Epithelial cell of proximal tubule (primary cell): Measurements from ENCODE around the gene SSBP2. TPM values are rescaled to one million over a fixed set of nuclear protein-coding genes. Genes with fewer than 3 reads are reported as not detected.

Source experiments
- DNase-seq: peaks from one replicate; pipeline ENCODE4 v3.0.0-alpha.2; 2011; ENCODE audit warnings: low read depth
- H3K4me3 ChIP-seq: 2 replicates; pipeline ENCODE4 v1.5.1; 2011; ENCODE audit warnings: low read depth, mild to moderate bottlenecking, low read length
- CTCF ChIP-seq: conservative IDR thresholded peaks from 2 replicates; pipeline ENCODE4 v1.5.1; 2012; ENCODE audit warnings: low read depth, mild to moderate bottlenecking, low read length
- total RNA-seq: library from RNA; depleted of rRNA; stranded (reverse); fragments of >200 nt; gene quantifications from 2 replicates; pipeline ENCODE4 v1.2.3, GENCODE V29; 2015

Gene SSBP2
- total RNA-seq, 1 donor from 2014 or later = 3.9 TPM

- no peak overlapping the region for H3K4me3 ChIP-seq
- no peak for DNase-seq
- TF ChIP-seq CTCF = no peak
These were observed 208.7 kb downstream of the SSBP2 start for GRCh38 chr5:81542242-81542641.

GRCh38 chr5:81537905-81538547, 212.9 kb downstream of the SSBP2 start:
- no peak overlapping the region for H3K4me3 ChIP-seq
- TF ChIP-seq CTCF = no peak
- DNase-seq = no peak

- no peak for DNase-seq
- no peak for TF ChIP-seq CTCF
- H3K4me3 ChIP-seq = no peak overlapping the region
These were observed 216.5 kb downstream of the SSBP2 start for GRCh38 chr5:81534441-81534840.

GRCh38 chr5:81533629-81534405, 217.1 kb downstream of the SSBP2 start:
- DNase-seq = no peak
- TF ChIP-seq CTCF = no peak
- H3K4me3 ChIP-seq = no peak overlapping the region

GRCh38 chr5:81530919-81531318, 220.0 kb downstream of the SSBP2 start:
- TF ChIP-seq CTCF = no peak
- H3K4me3 ChIP-seq = peak overlapping the region; percentile 9
- DNase-seq = no peak

- TF ChIP-seq CTCF = no peak
- no peak overlapping the region for H3K4me3 ChIP-seq
- DNase-seq = no peak
These were observed 225.2 kb downstream of the SSBP2 start for GRCh38 chr5:81525690-81526089.

GRCh38 chr5:81524015-81524414, 226.9 kb downstream of the SSBP2 start:
- H3K4me3 ChIP-seq = no peak overlapping the region
- no peak for DNase-seq
- TF ChIP-seq CTCF = no peak
